Parathyroid adenoma (tissue), 2 donors: Measurements from ENCODE around the gene NAV2.
A peak's percentile ranks its signal among the peaks of the same experiment; 100 is the strongest.

ENCODE experiments used
- H2AFZ ChIP-seq: fragments of 300-600 bp; sonication (generic); one replicate; pipeline ENCODE4 v1.7.0; 2017; ENCODE audit warnings: antibody characterized with exemption, mild to moderate bottlenecking
- H3K27ac ChIP-seq: fragments of 300-600 bp; sonication (generic); one replicate; pipeline ENCODE4 v1.7.0; 2017
- H3K27me3 ChIP-seq: fragments of 300-600 bp; sonication (generic); one replicate; pipeline ENCODE4 v1.7.0; 2017; ENCODE audit warnings: low read length; ENCODE audit not compliant: control insufficient read depth, insufficient read depth
- H3K36me3 ChIP-seq: fragments of 300-600 bp; sonication (generic); one replicate; pipeline ENCODE4 v1.7.0; 2017; ENCODE audit warnings: low read length; ENCODE audit not compliant: control insufficient read depth, insufficient read depth
- H3K4me1 ChIP-seq: fragments of 300-600 bp; sonication (generic); one replicate; pipeline ENCODE4 v1.7.0; 2017; ENCODE audit warnings: control low read depth
- H3K4me2 ChIP-seq: fragments of 300-600 bp; sonication (generic); one replicate; pipeline ENCODE4 v1.7.0; 2017; ENCODE audit warnings: low read length
- H3K4me3 ChIP-seq: fragments of 300-600 bp; sonication (generic); one replicate; pipeline ENCODE4 v1.7.0; 2017; ENCODE audit warnings: low read depth, low read length
- H3K79me2 ChIP-seq: fragments of 300-600 bp; sonication (generic); one replicate; pipeline ENCODE4 v1.7.0; 2017; ENCODE audit warnings: control low read depth
- H3K9ac ChIP-seq: fragments of 300-600 bp; sonication (generic); one replicate; pipeline ENCODE4 v1.7.0; 2017; ENCODE audit warnings: mild to moderate bottlenecking
- H3K9me3 ChIP-seq: fragments of 300-600 bp; sonication (generic); one replicate; pipeline ENCODE4 v1.7.0; 2017; ENCODE audit warnings: low read length; ENCODE audit not compliant: control insufficient read depth
- TF ChIP-seq, protein P1 (sequence below): fragments of 300-600 bp; sonication (generic); IDR thresholded peaks from one replicate; pipeline ENCODE4 v1.7.0; 2017; ENCODE audit warnings: antibody characterized with exemption, mild to moderate bottlenecking
- donor health status: primary hyperparathyroidism.

The NAV2 gene

DNA sequence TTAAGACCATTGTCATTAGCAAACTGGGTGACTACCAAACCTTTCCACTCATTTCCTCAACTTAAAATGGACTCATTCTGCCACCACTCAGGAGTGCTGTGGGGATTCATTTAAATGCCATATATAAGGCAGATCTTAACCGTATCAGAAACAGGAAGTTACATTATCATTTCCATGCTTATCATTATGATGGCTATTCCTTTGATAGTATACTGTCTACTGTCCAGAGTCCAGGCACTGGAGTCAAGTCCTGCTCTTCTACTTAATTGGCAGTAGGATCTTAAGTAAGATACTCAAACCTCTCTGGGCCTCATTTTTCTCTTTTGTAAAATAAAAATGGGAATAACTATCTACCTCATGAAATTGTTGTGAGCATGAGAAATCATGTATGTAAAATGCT is 8.4 kb upstream of the NAV2 start:
- TF ChIP-seq, protein P1, sequence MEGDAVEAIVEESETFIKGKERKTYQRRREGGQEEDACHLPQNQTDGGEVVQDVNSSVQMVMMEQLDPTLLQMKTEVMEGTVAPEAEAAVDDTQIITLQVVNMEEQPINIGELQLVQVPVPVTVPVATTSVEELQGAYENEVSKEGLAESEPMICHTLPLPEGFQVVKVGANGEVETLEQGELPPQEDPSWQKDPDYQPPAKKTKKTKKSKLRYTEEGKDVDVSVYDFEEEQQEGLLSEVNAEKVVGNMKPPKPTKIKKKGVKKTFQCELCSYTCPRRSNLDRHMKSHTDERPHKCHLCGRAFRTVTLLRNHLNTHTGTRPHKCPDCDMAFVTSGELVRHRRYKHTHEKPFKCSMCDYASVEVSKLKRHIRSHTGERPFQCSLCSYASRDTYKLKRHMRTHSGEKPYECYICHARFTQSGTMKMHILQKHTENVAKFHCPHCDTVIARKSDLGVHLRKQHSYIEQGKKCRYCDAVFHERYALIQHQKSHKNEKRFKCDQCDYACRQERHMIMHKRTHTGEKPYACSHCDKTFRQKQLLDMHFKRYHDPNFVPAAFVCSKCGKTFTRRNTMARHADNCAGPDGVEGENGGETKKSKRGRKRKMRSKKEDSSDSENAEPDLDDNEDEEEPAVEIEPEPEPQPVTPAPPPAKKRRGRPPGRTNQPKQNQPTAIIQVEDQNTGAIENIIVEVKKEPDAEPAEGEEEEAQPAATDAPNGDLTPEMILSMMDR, result no peak
- Histone ChIP-seq H3K79me2 (no peaks in the 10 kb centered on the region), H3K36me3 (no peaks in the 10 kb centered on the region), H2AFZ (no peak overlapping the region), H3K27me3 (no peaks in the 10 kb centered on the region), H3K4me3 (no peak overlapping the region), H3K9ac (no peak overlapping the region), H3K9me3 (no peaks in the 10 kb centered on the region), H3K4me2 (no peak overlapping the region), H3K4me1 (no peaks in the 10 kb centered on the region), H3K27ac (no peak overlapping the region)

GRCh38 chr11:19705936-19706335 is 6.7 kb upstream of the NAV2 start:
- no peak overlapping the region for H2AFZ ChIP-seq
- no peaks in the 10 kb centered on the region for H3K9me3 ChIP-seq
- TF ChIP-seq, protein P1, result no peak
- H3K36me3 ChIP-seq, result no peaks in the 10 kb centered on the region
- no peaks in the 10 kb centered on the region for H3K79me2 ChIP-seq
- no peak overlapping the region for H3K4me3 ChIP-seq
- H3K9ac ChIP-seq, result no peak overlapping the region
- no peaks in the 10 kb centered on the region for H3K4me1 ChIP-seq
- H3K27ac ChIP-seq, result no peak overlapping the region
- no peak overlapping the region for H3K4me2 ChIP-seq
- H3K27me3 ChIP-seq, result no peaks in the 10 kb centered on the region

GRCh38 chr11:19711911-19712280 is 741 bp upstream of the NAV2 start:
- Histone ChIP-seq H3K27me3 (no peaks in the 10 kb centered on the region), H3K9me3 (no peaks in the 10 kb centered on the region), H3K4me1 (no peaks in the 10 kb centered on the region), H3K9ac (no peak overlapping the region), H3K36me3 (no peaks in the 10 kb centered on the region), H3K27ac (peak overlapping the region; percentile 75), H2AFZ (peak overlapping the region; percentile 93), H3K79me2 (no peaks in the 10 kb centered on the region), H3K4me3 (peak overlapping the region; percentile 63), H3K4me2 (peak overlapping the region; percentile 82)
- TF ChIP-seq, protein P1, result no peak

- peak overlapping the region; percentile 74 for H2AFZ ChIP-seq
- peak overlapping the region; percentile 39 for H3K27ac ChIP-seq
- no peaks in the 10 kb centered on the region for H3K36me3 ChIP-seq
- no peak overlapping the region for H3K9ac ChIP-seq
- TF ChIP-seq, protein P1, result no peak
- H3K4me1 ChIP-seq, result no peaks in the 10 kb centered on the region
- peak overlapping the region; percentile 87 for H3K4me2 ChIP-seq
- H3K9me3 ChIP-seq, result no peaks in the 10 kb centered on the region
- H3K4me3 ChIP-seq, result peak overlapping the region; percentile 46
- no peaks in the 10 kb centered on the region for H3K79me2 ChIP-seq
- no peaks in the 10 kb centered on the region for H3K27me3 ChIP-seq
Observed at GRCh38 chr11:19713196-19714021, 772 bp downstream of the NAV2 start.

DNA sequence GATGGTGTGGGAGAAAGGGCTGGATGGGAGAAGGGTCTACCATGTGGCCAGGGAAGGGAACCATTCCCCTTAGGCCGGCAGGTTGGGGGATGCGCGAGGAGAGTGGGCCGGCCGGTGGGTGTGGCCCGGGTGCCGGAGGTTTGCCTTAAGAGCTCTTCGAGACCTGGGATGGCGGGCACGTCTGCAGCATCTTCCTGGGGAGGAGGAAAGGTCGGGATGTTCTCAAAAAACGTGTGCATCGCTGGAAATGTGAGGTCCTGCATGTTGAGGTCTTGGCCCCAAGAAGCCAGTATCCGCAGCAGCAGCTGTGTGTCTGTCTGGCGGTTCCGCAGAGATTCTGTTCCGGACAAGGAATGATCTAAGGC is 1.4 kb downstream of the NAV2 start:
- Histone ChIP-seq H3K9me3 (no peaks in the 10 kb centered on the region), H3K27ac (no peak overlapping the region), H3K4me2 (no peak overlapping the region), H3K4me1 (no peaks in the 10 kb centered on the region), H3K79me2 (no peaks in the 10 kb centered on the region), H3K36me3 (no peaks in the 10 kb centered on the region), H2AFZ (no peak overlapping the region), H3K27me3 (no peaks in the 10 kb centered on the region), H3K4me3 (no peak overlapping the region), H3K9ac (no peak overlapping the region)
- TF ChIP-seq, protein P1, result no peak
